Lower leg skin (tissue), 3 donors: ENCODE results near the gene LPIN3.

Source experiments
- POLR2A ChIP-seq, 2 donors: fragments of 450-650 bp; IDR thresholded peaks; one replicate each; pipeline ENCODE4 v1.6.1; 2016 to 2017; ENCODE audit warnings: antibody characterized with exemption in 2 of 2, mild to moderate bottlenecking in 1 of 2, moderate library complexity in 1 of 2
- TF ChIP-seq, protein P1 (sequence below), 3 donors: fragments of 450-650 bp; IDR thresholded peaks; one replicate each; pipeline ENCODE4 v1.5.1; 2016; ENCODE audit warnings: antibody characterized with exemption in 3 of 3, mild to moderate bottlenecking in 3 of 3, moderate library complexity in 2 of 3

DNA sequence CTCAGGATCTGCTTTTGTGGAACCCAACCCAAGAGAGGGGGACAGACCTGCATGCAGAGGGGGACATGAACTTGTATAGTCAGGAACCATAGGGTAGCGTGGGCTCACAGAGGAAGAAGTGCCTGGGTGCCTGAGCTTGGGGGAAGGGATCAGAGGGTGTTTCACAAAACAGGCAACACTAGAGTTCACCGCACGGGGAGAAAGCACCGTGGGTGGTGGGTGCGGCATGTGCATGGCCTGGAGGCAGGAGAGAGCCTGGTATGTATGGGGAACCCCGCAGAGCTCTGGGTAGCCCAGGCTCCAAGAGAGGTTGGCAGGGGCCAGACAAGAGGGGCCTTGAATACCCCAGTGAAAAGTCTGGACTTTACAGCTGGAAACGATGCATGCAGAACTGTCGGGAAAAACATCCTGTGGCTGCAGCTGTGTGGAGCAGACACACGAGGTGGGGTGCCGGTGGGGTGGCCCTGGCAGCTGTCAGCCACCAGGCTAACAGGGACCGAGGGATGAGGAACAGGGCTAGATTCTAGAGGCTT, 32.7 kb downstream of the LPIN3 start:
- TF ChIP-seq, protein P1, sequence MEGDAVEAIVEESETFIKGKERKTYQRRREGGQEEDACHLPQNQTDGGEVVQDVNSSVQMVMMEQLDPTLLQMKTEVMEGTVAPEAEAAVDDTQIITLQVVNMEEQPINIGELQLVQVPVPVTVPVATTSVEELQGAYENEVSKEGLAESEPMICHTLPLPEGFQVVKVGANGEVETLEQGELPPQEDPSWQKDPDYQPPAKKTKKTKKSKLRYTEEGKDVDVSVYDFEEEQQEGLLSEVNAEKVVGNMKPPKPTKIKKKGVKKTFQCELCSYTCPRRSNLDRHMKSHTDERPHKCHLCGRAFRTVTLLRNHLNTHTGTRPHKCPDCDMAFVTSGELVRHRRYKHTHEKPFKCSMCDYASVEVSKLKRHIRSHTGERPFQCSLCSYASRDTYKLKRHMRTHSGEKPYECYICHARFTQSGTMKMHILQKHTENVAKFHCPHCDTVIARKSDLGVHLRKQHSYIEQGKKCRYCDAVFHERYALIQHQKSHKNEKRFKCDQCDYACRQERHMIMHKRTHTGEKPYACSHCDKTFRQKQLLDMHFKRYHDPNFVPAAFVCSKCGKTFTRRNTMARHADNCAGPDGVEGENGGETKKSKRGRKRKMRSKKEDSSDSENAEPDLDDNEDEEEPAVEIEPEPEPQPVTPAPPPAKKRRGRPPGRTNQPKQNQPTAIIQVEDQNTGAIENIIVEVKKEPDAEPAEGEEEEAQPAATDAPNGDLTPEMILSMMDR (IDR thresholded peaks at IDR 0.05) = no peak
- TF ChIP-seq POLR2A (IDR thresholded peaks at IDR 0.05) = no peak
